ENCODE data around the gene SMG6. TPM values are rescaled to one million over a fixed set of nuclear protein-coding genes. Genes with fewer than 3 reads are reported as not detected.

SMG6 gene
- total RNA-seq, 1 donor from 2014 or later, result 39.7 TPM

DNA sequence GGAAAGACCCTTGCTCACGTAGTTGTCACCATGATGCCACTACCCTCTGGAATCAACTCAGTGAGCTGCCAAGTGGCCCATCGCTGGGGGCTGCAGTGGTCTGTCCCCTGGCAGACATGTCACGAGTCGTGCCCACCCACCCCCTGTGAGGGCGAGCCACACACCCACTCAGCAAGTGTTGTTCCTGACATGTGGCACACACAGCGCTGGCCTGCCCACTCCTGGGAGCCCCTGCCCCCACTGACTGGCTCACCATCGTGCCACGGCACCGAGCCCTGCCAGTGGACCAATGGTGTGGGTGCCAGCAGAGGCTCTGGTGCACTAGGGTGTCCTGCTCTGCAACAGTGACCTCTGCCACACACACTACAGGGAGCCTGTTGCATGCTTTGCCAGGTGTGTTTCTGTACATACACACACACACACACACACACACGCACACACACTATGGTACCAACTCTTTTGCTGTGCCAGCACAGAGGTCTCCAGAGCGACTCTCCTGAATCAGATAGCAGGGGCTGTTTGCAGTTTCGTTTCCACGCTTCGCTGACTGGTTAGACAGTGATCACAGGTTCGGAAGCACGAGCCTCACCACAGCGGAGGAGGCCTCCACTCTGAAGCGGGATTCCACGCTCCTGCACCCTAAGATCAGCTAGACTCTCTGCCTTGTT is 286.2 kb downstream of the SMG6 start:
- H2AFZ ChIP-seq (ENCODE audit: low read depth, low read length), result no peak overlapping the region
- no peak overlapping the region for H3K4me3 ChIP-seq (ENCODE audit: insufficient read depth, low read depth, low read length)
- H3K4me2 ChIP-seq (ENCODE audit: low read length), result no peak overlapping the region
- no peak for DNase-seq (ENCODE audit: low read depth)
- H3K27me3 ChIP-seq (ENCODE audit: insufficient read depth, low read length), result peaks cover 45% of the 10 kb centered on the region
- Mint-ChIP-seq H3K36me3 (ENCODE audit: low read depth, unreplicated experiment) (peaks cover 2% of the 10 kb centered on the region), H3K9me3 (ENCODE audit: unreplicated experiment) (peaks cover 6% of the 10 kb centered on the region), H3K4me1 (ENCODE audit: low read depth, unreplicated experiment) (no peaks in the 10 kb centered on the region), H3K27ac (ENCODE audit: unreplicated experiment) (no peak overlapping the region), H3K4me3 (ENCODE audit: unreplicated experiment) (no peak overlapping the region), H3K27me3 (ENCODE audit: low read depth, unreplicated experiment) (peaks cover 72% of the 10 kb centered on the region)
- H3K9ac ChIP-seq (ENCODE audit: low read length), result no peak overlapping the region
- TF ChIP-seq, protein P1, sequence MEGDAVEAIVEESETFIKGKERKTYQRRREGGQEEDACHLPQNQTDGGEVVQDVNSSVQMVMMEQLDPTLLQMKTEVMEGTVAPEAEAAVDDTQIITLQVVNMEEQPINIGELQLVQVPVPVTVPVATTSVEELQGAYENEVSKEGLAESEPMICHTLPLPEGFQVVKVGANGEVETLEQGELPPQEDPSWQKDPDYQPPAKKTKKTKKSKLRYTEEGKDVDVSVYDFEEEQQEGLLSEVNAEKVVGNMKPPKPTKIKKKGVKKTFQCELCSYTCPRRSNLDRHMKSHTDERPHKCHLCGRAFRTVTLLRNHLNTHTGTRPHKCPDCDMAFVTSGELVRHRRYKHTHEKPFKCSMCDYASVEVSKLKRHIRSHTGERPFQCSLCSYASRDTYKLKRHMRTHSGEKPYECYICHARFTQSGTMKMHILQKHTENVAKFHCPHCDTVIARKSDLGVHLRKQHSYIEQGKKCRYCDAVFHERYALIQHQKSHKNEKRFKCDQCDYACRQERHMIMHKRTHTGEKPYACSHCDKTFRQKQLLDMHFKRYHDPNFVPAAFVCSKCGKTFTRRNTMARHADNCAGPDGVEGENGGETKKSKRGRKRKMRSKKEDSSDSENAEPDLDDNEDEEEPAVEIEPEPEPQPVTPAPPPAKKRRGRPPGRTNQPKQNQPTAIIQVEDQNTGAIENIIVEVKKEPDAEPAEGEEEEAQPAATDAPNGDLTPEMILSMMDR (IDR thresholded peaks at IDR 0.05; ENCODE audit: insufficient read depth, low read depth, low read length), result no peak
- no peak for TF ChIP-seq EZH2 (IDR thresholded peaks at IDR 0.05; ENCODE audit: insufficient read depth, low read length)
- no peaks in the 10 kb centered on the region for H3K4me1 ChIP-seq (ENCODE audit: insufficient read depth, low read length)
- no peaks in the 10 kb centered on the region for H3K79me2 ChIP-seq (ENCODE audit: insufficient read depth, low read length)
- H3K36me3 ChIP-seq (ENCODE audit: insufficient read depth, low read length), result no peaks in the 10 kb centered on the region
- no peaks in the 10 kb centered on the region for H4K20me1 ChIP-seq (ENCODE audit: insufficient read depth, low read length)
- FAIRE-seq, result no peak
- H3K27ac ChIP-seq (ENCODE audit: low read depth, low read length), result no peak overlapping the region
- H3K9me3 ChIP-seq (ENCODE audit: insufficient read depth, low read depth, low read length), result no peaks in the 10 kb centered on the region

- Histone ChIP-seq H3K9ac (ENCODE audit: low read length) (no peak overlapping the region), H3K27ac (ENCODE audit: low read depth, low read length) (no peak overlapping the region), H3K9me3 (ENCODE audit: insufficient read depth, low read depth, low read length) (no peaks in the 10 kb centered on the region), H3K4me2 (ENCODE audit: low read length) (no peak overlapping the region), H4K20me1 (ENCODE audit: insufficient read depth, low read length) (no peaks in the 10 kb centered on the region), H3K36me3 (ENCODE audit: insufficient read depth, low read length) (no peaks in the 10 kb centered on the region), H3K4me1 (ENCODE audit: insufficient read depth, low read length) (peaks cover 8% of the 10 kb centered on the region), H3K27me3 (ENCODE audit: insufficient read depth, low read length) (peaks cover 40% of the 10 kb centered on the region), H2AFZ (ENCODE audit: low read depth, low read length) (no peak overlapping the region), H3K4me3 (ENCODE audit: insufficient read depth, low read depth, low read length) (no peak overlapping the region), H3K79me2 (ENCODE audit: insufficient read depth, low read length) (no peaks in the 10 kb centered on the region)
- peaks cover 71% of the 10 kb centered on the region for H3K27me3 Mint-ChIP-seq (ENCODE audit: low read depth, unreplicated experiment)
- TF ChIP-seq, protein P1 (IDR thresholded peaks at IDR 0.05; ENCODE audit: insufficient read depth, low read depth, low read length), result no peak
- TF ChIP-seq EZH2 (IDR thresholded peaks at IDR 0.05; ENCODE audit: insufficient read depth, low read length), result no peak
- FAIRE-seq (no peak), DNase-seq (ENCODE audit: low read depth) (no peak)
- peaks cover 2% of the 10 kb centered on the region for H3K36me3 Mint-ChIP-seq (ENCODE audit: low read depth, unreplicated experiment)
- peaks cover 6% of the 10 kb centered on the region for H3K4me1 Mint-ChIP-seq (ENCODE audit: low read depth, unreplicated experiment)
- no peak overlapping the region for H3K4me3 Mint-ChIP-seq (ENCODE audit: unreplicated experiment)
- no peak overlapping the region for H3K27ac Mint-ChIP-seq (ENCODE audit: unreplicated experiment)
- peaks cover 8% of the 10 kb centered on the region for H3K9me3 Mint-ChIP-seq (ENCODE audit: unreplicated experiment)
Observed at GRCh38 chr17:2016494-2016893, 287.1 kb downstream of the SMG6 start.

DNA sequence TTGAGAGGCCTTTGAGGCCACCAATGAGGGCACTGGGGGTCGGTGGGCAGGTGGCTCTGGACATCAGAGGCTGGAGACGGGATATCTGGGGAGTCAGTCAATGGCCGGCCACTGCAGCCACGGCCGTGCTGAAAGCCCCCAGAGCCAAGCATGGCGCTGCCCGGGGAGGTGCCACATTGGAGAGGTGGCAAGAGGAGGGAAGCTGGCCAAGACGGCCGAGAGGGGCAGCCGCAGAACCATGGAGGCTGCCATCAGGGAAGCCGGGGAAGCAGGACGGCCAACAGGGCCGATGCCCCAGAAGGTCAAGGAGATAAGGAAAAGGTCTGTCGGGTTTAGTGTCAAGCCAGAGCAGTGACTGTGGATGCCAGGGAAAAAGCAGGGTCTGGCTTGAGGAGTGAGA is 288.3 kb downstream of the SMG6 start:
- Mint-ChIP-seq H3K27ac (ENCODE audit: unreplicated experiment) (no peak overlapping the region), H3K4me1 (ENCODE audit: low read depth, unreplicated experiment) (peaks cover 9% of the 10 kb centered on the region), H3K27me3 (ENCODE audit: low read depth, unreplicated experiment) (peaks cover 61% of the 10 kb centered on the region), H3K9me3 (ENCODE audit: unreplicated experiment) (peaks cover 8% of the 10 kb centered on the region), H3K36me3 (ENCODE audit: low read depth, unreplicated experiment) (peaks cover 2% of the 10 kb centered on the region), H3K4me3 (ENCODE audit: unreplicated experiment) (no peak overlapping the region)
- H3K36me3 ChIP-seq (ENCODE audit: insufficient read depth, low read length), result no peaks in the 10 kb centered on the region
- TF ChIP-seq EZH2 (IDR thresholded peaks at IDR 0.05; ENCODE audit: insufficient read depth, low read length), result no peak
- TF ChIP-seq, protein P1 (IDR thresholded peaks at IDR 0.05; ENCODE audit: insufficient read depth, low read depth, low read length), result no peak
- no peak overlapping the region for H3K4me3 ChIP-seq (ENCODE audit: insufficient read depth, low read depth, low read length)
- peaks cover 11% of the 10 kb centered on the region for H3K4me1 ChIP-seq (ENCODE audit: insufficient read depth, low read length)
- DNase-seq (ENCODE audit: low read depth), result no peak
- FAIRE-seq, result no peak
- no peaks in the 10 kb centered on the region for H4K20me1 ChIP-seq (ENCODE audit: insufficient read depth, low read length)
- H3K4me2 ChIP-seq (ENCODE audit: low read length), result no peak overlapping the region
- H3K9me3 ChIP-seq (ENCODE audit: insufficient read depth, low read depth, low read length), result no peaks in the 10 kb centered on the region
- H3K27me3 ChIP-seq (ENCODE audit: insufficient read depth, low read length), result peaks cover 32% of the 10 kb centered on the region
- H3K79me2 ChIP-seq (ENCODE audit: insufficient read depth, low read length), result no peaks in the 10 kb centered on the region
- no peak overlapping the region for H3K9ac ChIP-seq (ENCODE audit: low read length)
- no peak overlapping the region for H3K27ac ChIP-seq (ENCODE audit: low read depth, low read length)
- H2AFZ ChIP-seq (ENCODE audit: low read depth, low read length), result no peak overlapping the region

Measured in astrocyte (in vitro differentiated cells and primary cell).